Muscle layer of colon (tissue), 2 donors: Measurements from ENCODE around the gene EVA1A.

Source experiments
- H3K27ac ChIP-seq: one replicate; pipeline ENCODE4 v1.7.0; 2013; ENCODE audit warnings: low read depth, mild to moderate bottlenecking, low read length, moderate library complexity
- H3K27me3 ChIP-seq, 2 donors: one replicate each; pipeline ENCODE4 v1.7.0; 2013; ENCODE audit warnings: low read length in 2 of 2, mild to moderate bottlenecking in 2 of 2; ENCODE audit not compliant: insufficient read depth in 2 of 2, control insufficient read depth in 1 of 2
- H3K36me3 ChIP-seq: one replicate; pipeline ENCODE4 v1.7.0; 2013; ENCODE audit warnings: mild to moderate bottlenecking, low read length; ENCODE audit not compliant: insufficient read depth
- H3K4me1 ChIP-seq: one replicate; pipeline ENCODE4 v1.7.0; 2013; ENCODE audit warnings: mild to moderate bottlenecking, low read length; ENCODE audit not compliant: insufficient read depth
- H3K4me3 ChIP-seq, 2 donors: one replicate each; pipeline ENCODE4 v1.7.0; 2013; ENCODE audit warnings: low read length in 2 of 2, low read depth in 1 of 2, mild to moderate bottlenecking in 1 of 2, moderate library complexity in 1 of 2
- H3K9ac ChIP-seq: one replicate; pipeline ENCODE4 v1.7.0; 2013; ENCODE audit warnings: low read length
- H3K9me3 ChIP-seq: one replicate; pipeline ENCODE4 v1.7.0; 2013; ENCODE audit warnings: mild to moderate bottlenecking, low read length
- donor health status: abdominal sarcoma.
- donor health status: Adenocarcinoma of cecum.

Gene EVA1A

DNA sequence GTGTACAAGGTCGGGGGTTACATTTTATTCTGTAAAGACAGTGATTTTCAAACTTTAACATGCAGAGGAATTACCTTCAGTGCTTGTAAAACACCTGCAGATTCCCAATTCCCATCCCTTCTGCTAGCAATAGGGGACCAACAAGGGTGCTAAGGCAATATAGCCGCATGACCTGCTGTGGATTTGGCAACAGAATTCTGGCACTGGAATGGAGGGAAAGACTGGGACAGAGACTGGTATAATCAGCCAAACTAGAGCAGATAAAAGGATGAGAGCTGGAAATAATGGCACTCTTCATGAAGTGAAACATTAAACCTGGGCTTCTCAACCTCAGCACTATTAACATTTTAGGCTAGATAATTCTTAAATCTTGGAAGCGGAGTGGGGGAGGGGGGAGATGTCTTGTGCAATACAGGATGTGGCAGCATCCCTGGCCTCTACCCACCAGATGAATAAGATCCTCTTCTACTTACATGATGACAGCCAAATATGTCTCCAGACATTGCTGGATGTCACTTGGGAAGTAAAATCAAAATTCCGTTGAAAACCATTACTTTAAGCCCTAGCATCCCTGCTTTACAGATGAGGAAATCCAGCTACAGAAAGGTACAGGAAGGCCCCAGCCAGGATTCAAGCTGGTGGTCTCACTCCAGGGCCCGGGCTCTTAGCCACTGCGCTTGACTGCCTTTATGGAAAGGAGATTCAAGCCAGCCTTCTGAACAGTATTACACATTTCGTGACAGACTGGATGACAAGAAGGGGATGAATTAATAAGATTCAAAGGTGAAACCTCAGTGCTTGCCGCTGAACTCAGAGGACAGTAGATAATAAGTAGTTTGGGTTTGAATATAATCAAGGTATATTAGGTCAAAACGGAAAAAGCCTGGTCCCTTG, 1.7 kb downstream of the EVA1A start:
- H3K9me3 ChIP-seq, result no peaks in the 10 kb centered on the region
- H3K27ac ChIP-seq, result no peak overlapping the region
- H3K27me3 ChIP-seq, result peaks cover 0 to 5% of the 10 kb centered on the region in 2 donors
- H3K9ac ChIP-seq, result no peak overlapping the region
- no peaks in the 10 kb centered on the region for H3K4me1 ChIP-seq
- no peaks in the 10 kb centered on the region for H3K36me3 ChIP-seq
- no peak overlapping the region for H3K4me3 ChIP-seq

GRCh38 chr2:75558136-75558535, 2.6 kb downstream of the EVA1A start:
- Histone ChIP-seq H3K36me3 (no peaks in the 10 kb centered on the region), H3K4me3 (no peak overlapping the region), H3K9me3 (no peaks in the 10 kb centered on the region), H3K27ac (no peak overlapping the region), H3K27me3 (peaks cover 0 to 5% of the 10 kb centered on the region in 2 donors), H3K9ac (no peak overlapping the region), H3K4me1 (no peaks in the 10 kb centered on the region)

- Histone ChIP-seq H3K36me3 (no peaks in the 10 kb centered on the region), H3K9ac (no peak overlapping the region), H3K4me3 (no peak overlapping the region), H3K4me1 (no peaks in the 10 kb centered on the region), H3K9me3 (no peaks in the 10 kb centered on the region), H3K27ac (no peak overlapping the region), H3K27me3 (peaks cover 0 to 5% of the 10 kb centered on the region in 2 donors)
Measured at GRCh38 chr2:75557474-75558133, 3.1 kb downstream of the EVA1A start.

DNA sequence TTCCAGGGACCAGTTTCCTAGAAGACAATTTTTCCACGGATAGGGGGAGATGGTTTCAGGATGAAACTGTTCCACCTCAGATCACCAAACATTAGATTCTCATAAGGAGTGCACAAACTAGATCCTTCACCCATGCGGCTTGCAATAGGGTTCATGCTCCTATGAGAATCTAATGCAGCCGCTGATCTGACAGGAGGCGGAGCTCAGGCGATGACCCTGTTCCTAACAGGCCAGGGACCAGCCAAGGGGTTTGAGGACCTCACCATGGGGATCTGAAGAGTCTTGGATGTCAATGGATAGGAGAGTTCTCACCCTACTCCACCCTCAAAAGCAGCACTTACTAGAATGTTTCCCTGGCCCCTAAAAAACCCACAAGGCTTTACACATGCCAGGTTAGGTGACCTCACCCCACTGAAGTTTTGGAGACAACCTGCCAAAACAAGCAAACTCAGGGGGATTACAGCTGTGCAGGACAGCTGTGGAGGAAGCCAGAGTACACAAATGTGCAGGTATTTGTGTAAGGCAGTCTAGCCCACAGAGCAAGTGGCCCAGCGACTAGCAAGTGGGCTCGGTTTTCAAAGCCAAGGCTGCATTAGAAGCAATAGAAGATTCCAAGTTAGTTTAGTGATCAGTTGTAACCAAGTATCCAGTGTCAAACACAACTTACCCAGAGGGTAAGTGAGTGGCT, 3.9 kb downstream of the EVA1A start:
- Histone ChIP-seq H3K4me1 (no peaks in the 10 kb centered on the region), H3K27me3 (peaks cover 0 to 5% of the 10 kb centered on the region in 2 donors), H3K9ac (no peak overlapping the region), H3K9me3 (no peaks in the 10 kb centered on the region), H3K36me3 (no peaks in the 10 kb centered on the region), H3K27ac (no peak overlapping the region), H3K4me3 (no peak overlapping the region)

- H3K4me1 ChIP-seq, result no peaks in the 10 kb centered on the region
- H3K27me3 ChIP-seq, result peaks cover 0 to 5% of the 10 kb centered on the region in 2 donors
- H3K36me3 ChIP-seq, result no peaks in the 10 kb centered on the region
- no peaks in the 10 kb centered on the region for H3K9me3 ChIP-seq
- H3K27ac ChIP-seq, result no peak overlapping the region
- no peak overlapping the region for H3K4me3 ChIP-seq
- H3K9ac ChIP-seq, result no peak overlapping the region
Measured at GRCh38 chr2:75555701-75556100, 5.0 kb downstream of the EVA1A start.

DNA sequence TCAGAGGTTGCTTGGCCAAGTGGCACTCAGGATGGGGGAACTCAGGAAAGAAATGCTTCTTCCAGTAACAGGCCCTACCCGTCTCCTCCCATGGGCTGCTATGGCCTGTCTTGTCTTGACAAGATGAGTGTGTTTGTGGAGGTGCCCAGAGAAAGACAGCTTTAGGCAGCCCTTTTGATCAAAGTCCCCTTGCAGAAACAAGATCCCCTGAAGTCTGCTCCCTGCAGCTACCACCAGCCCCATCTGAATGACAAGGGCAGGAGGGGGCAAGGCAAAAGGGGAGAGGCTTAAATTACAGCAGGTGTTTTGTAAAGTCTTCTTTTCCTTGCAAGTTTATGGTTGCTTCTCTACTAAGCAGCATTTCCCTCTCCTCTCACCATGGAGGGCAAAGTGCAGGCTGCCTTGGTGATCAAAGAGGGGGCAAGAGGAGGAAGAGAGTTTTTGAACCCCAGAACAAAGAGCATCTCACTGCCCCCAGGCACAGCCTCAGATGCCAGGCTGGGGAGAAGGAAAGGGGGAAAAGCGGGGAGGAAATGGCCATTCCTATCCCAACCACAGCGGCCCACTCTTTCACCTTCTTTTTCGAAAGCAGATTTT, 6.7 kb downstream of the EVA1A start:
- Histone ChIP-seq H3K4me3 (no peak overlapping the region), H3K27ac (no peak overlapping the region), H3K9ac (no peak overlapping the region), H3K36me3 (no peaks in the 10 kb centered on the region), H3K9me3 (no peaks in the 10 kb centered on the region), H3K4me1 (no peaks in the 10 kb centered on the region), H3K27me3 (no peaks in the 10 kb centered on the region)

GRCh38 chr2:75552222-75552621, 8.5 kb downstream of the EVA1A start:
- Histone ChIP-seq H3K4me1 (no peaks in the 10 kb centered on the region), H3K36me3 (no peaks in the 10 kb centered on the region), H3K27me3 (no peaks in the 10 kb centered on the region), H3K9me3 (no peaks in the 10 kb centered on the region), H3K4me3 (no peak overlapping the region), H3K9ac (no peak overlapping the region), H3K27ac (no peak overlapping the region)

- Histone ChIP-seq H3K9ac (no peak overlapping the region), H3K27me3 (no peaks in the 10 kb centered on the region), H3K27ac (no peak overlapping the region), H3K36me3 (no peaks in the 10 kb centered on the region), H3K4me3 (no peak overlapping the region), H3K9me3 (no peaks in the 10 kb centered on the region), H3K4me1 (no peaks in the 10 kb centered on the region)
Measured at GRCh38 chr2:75551434-75551833, 9.3 kb downstream of the EVA1A start.

- Histone ChIP-seq H3K9ac (no peak overlapping the region), H3K4me1 (no peaks in the 10 kb centered on the region), H3K27ac (no peak overlapping the region), H3K36me3 (no peaks in the 10 kb centered on the region), H3K4me3 (no peak overlapping the region), H3K27me3 (no peaks in the 10 kb centered on the region), H3K9me3 (no peaks in the 10 kb centered on the region)
Measured at GRCh38 chr2:75549401-75550253, 11.1 kb downstream of the EVA1A start.

DNA sequence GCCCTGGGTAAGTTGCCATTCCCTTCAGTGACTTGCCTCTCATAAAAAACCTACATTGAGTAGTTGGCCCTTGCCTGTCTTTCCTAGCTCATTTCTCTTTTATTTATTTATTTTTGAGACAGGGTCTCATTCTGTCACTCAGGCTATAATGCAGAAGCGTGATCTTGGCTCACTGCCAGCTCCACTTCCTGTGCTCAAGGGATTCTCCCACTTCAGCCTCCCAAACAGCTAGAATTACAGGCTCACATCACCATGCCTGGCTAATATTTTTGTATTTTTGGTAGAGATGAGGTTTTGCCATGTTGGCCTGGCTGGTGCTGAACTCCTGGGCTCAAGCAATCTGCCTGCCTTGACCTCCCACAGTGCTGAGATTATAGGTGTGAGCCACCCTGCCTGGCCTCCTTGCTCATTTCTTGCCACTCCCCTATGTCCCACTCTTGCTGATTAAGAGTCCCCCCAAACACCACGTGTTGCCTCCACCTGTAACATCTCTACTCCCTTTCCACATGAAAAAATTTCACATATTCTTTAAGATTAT, 12.6 kb downstream of the EVA1A start:
- H3K9ac ChIP-seq, result no peak overlapping the region
- H3K4me3 ChIP-seq, result no peak overlapping the region
- no peaks in the 10 kb centered on the region for H3K9me3 ChIP-seq
- H3K4me1 ChIP-seq, result no peaks in the 10 kb centered on the region
- no peaks in the 10 kb centered on the region for H3K27me3 ChIP-seq
- H3K27ac ChIP-seq, result no peak overlapping the region
- no peaks in the 10 kb centered on the region for H3K36me3 ChIP-seq
